GM21786 (cell line): ENCODE results near the gene SDSL.

Experiments
- ATAC-seq: cut with Tn5 transposase; IDR thresholded peaks from one replicate; pipeline ENCODE4 v1.9.1; 2021; ENCODE audit not compliant: unreplicated experiment

The SDSL gene

GRCh38 chr12:113422030-113422885 lies at the start of gene SDSL:
SDSL (plus strand) TSS chr12:113422380; CDS start chr12:113427983, 5,603 bp downstream.
- ATAC-seq, result peak; percentile 94

DNA sequence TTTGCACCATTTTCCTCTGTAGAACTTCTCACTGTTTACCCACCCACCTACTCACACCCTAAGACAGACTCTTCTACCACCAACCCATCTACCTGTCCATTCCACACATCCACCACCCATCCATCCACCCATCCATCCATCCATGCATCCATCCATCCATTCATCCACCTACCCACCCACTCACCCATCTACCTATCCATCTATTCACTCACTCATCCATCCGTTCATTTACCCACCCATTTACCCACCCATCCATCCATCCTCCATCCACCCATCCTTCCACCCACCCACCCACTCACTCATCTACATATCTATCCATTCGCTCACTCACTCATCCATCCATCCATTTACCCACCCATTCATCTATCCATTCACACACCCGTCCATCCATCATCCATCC lies 48.7 kb upstream of the SDSL start:
- no peak for ATAC-seq

DNA sequence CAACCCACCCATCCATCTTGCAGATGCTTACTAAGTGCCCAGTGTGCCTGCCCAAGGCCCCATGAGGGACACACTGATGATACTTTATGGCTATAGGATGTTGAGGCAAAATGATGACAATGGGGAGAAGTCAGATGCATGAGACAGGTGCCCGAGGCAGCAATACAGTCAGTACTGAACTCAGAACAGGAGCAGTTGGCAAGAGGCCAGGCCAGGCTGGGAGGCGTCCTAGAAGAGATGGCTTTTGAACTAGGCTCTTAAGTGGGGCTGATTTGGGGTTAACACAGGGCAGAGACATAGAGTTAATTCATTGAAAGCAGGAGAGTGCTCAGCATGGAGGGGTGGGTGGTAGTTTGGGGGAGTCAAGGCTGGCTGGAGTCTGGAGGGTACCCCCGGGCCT lies 48.2 kb upstream of the SDSL start:
- no peak for ATAC-seq

- ATAC-seq, result no peak
Observed at GRCh38 chr12:113374823-113375428, 47.3 kb upstream of the SDSL start.

DNA sequence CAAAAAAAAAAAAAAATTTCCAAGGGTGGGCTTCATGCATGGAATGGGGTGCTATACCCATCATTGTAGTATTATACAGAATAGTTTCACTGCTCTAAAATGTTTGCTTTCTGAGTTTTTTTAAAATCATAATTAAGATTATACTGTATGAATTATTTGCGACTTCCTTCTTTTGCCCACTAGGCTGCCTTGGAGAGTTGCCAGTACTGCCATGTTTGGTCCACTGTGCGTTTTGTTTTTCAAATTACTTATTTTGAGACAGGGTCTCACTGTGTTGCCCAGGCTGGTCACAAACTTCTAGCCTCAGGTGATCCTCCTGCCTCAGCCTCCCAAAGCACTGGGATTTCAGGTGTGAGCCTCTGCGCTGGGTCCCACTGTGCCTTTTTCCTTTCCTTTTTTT lies 43.9 kb upstream of the SDSL start:
- no peak for ATAC-seq

DNA sequence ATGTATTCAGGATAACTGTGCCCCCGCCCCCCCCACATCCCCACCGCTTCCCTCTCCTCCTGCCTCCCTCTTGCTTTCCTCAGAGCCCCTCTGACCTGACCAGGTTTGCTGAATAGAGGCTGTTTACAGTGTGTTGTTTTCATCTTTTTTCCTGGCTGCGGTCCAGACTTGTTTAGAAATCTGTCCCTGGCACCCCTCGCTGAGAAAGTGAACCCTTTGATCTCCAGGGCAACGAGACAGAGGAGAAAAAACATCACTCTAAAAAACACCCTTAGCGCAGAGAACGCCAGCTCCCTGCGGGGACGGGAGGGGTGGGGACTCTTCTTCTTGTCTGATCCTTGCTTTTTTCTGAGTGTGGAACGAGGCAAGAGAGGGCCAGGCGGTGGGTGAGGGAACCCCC lies 41.0 kb upstream of the SDSL start:
- ATAC-seq, result no peak

- no peak for ATAC-seq
Observed at GRCh38 chr12:113382206-113382605, 40.0 kb upstream of the SDSL start.

GRCh38 chr12:113384778-113385177 lies 37.4 kb upstream of the SDSL start:
- ATAC-seq, result no peak

DNA sequence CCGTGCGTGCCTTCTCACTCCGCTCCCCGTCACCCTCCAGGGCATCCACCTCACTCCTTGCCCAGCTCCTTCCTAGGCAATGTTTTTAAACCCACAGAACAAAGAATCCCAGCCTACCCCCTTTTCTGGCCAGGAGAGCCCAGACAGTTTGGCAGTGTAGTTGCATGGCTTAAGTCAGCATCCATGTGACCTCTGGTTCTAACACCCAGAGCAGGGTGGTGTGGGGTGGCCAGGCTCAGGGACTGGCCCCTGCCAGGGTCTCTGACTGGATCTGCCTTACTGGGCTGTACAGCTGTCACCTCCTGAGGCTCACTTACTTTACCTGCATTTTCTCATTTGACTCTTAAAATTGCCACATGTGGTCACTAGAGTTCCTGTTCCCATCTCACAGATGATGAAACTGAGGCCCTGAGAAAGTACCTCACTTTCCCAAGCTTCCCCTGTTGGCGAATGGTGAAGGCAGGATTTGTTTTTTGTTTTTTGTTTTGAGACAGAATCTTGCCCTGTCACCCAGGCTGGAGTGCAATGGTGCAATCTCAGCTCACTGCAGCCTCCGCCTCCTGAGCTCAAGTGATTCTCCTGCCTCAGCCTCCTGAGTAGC lies 36.8 kb upstream of the SDSL start:
- ATAC-seq, result no peak

- no peak for ATAC-seq
Observed at GRCh38 chr12:113386866-113387566, 35.2 kb upstream of the SDSL start.

DNA sequence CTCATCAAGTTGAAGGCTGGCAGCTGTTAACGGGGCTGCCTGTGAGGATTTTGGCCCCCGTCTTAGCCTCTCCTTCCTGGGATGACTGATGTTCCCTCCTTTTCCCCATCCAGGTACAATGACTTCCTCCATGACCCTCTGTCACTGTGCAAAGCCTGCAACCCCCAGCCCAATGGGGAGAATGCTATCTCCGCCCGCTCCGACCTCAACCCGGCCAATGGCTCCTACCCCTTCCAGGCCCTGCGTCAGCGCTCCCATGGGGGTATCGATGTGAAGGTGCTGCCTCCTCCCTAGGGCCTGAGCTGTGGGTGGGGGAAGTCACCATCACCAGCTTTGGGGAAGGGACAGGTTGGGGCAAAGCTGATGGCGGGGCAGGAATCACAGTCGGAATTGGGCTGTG lies 34.5 kb upstream of the SDSL start:
- no peak for ATAC-seq

DNA sequence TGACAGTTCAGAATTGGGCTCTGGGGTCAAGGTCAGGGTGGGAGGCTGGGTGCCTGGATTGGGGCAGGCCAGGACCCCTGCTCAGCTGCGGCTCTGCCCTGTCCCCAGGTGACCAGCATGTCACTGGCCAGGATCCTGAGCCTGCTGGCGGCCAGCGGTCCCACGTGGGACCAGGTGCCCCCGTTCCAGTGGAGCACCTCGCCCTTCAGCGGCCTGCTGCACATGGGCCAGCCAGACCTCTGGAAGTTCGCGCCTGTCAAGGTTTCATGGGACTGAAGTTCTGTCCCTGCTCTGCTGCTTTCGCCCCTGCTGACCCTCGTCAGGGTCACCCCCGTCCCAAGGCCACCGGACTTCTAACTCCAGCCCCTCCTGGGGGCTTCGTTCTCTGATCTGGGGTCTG lies 33.8 kb upstream of the SDSL start:
- ATAC-seq, result no peak

- no peak for ATAC-seq
Observed at GRCh38 chr12:113390064-113391043, 31.8 kb upstream of the SDSL start.

DNA sequence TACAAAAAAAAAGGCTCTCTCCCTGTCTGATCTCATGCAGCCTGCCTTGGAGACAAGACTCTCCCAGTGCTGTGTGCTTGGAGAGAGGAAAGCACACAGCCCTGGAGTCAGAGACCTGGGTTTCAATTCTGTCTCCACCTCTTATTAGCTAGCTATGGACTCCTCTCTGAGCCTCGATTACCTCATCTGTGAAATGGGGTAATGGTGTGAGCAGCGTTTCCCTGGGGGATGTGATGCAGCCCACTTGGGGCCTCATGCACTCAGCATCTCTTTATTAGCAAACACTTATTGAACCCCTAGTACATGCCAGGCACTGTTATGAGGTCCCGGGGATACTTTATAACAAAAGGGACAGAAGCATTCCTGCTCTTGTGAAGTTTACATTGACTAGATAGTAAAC lies 31.0 kb upstream of the SDSL start:
- no peak for ATAC-seq

GRCh38 chr12:113391650-113392337 lies 30.4 kb upstream of the SDSL start:
- no peak for ATAC-seq

DNA sequence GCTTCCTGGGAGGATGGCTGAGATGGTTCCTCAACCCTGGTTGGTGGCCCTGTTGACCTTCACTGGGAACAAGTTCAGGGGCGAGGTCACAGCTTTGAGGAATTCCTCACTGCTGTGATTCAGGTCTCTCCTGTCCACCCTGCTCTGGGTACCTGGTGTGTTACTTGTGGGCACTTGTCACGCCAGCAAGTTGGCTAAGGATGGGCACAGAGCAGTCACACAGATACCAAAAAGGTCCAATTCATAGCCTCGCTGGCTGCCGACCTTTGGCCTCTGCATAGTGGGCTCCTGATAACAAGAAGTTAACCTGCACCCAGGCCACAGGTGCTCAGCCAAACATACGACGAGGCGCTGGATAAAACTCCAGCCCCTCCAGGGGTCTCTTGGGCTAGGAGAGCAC lies 29.7 kb upstream of the SDSL start:
- ATAC-seq, result no peak

DNA sequence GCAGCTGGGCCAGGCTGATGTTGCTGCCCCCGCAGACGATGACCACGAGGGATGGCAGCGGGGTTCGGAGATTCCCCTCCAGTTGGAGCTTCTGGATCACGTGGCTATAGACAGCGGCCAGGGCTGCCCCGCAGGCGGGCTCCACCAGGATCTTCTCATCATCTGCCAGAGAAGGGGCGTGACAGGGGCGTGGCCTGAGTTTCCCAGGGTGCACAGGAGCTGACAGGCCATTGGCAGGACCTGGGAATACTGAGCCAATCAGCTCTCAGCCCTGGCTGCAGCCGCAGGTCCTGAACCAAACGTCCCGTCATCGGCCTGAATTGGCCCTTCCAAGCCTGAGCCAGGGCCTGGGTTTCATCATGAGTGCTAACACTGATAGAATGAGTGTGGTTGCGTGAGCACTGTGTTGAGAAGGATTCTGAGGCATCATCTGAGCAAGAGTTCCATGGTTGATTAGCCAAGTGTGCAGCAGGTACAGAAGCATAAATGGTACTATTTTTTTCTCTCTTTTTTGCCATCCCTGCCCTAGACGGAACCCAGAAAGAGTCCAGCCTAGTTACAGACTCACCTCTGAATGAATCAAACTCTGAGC lies 29.1 kb upstream of the SDSL start:
- no peak for ATAC-seq

DNA sequence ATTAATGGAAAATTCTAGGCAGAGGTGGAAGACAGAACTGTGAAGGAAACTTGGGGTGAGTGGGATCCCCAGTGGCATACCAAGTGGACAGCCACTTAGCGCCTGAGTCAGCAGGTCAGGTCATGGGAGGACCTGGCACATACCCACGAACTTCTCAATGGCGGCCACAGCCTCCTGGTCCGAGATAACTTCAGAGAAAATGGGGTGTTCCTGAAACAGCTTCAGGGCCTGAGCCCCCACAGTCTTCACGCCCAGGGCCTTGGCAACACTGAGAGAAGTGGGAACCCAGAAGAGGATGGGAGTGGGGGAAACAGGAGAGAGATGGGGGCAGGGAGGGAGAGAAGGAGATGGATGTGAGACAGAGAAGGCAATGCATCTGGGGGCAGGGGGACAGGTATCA lies 28.4 kb upstream of the SDSL start:
- no peak for ATAC-seq

GRCh38 chr12:113395119-113395518 lies 27.1 kb upstream of the SDSL start:
- ATAC-seq, result no peak
